AG20443 (cell line): Measurements from ENCODE around the gene SETD6.
"Not testable (repeated sequence)": the region's sequence is repeated elsewhere in the genome, so short reads cannot be mapped to it uniquely, and the experiment has no call there.

ENCODE experiments used
- DNase-seq: peaks from one replicate; pipeline ENCODE4 v3.0.0; 2012; ENCODE audit warnings: low spot score, mixed read lengths

SETD6 gene, protein sequence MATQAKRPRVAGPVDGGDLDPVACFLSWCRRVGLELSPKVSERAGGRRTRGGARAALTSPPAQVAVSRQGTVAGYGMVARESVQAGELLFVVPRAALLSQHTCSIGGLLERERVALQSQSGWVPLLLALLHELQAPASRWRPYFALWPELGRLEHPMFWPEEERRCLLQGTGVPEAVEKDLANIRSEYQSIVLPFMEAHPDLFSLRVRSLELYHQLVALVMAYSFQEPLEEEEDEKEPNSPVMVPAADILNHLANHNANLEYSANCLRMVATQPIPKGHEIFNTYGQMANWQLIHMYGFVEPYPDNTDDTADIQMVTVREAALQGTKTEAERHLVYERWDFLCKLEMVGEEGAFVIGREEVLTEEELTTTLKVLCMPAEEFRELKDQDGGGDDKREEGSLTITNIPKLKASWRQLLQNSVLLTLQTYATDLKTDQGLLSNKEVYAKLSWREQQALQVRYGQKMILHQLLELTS

DNA sequence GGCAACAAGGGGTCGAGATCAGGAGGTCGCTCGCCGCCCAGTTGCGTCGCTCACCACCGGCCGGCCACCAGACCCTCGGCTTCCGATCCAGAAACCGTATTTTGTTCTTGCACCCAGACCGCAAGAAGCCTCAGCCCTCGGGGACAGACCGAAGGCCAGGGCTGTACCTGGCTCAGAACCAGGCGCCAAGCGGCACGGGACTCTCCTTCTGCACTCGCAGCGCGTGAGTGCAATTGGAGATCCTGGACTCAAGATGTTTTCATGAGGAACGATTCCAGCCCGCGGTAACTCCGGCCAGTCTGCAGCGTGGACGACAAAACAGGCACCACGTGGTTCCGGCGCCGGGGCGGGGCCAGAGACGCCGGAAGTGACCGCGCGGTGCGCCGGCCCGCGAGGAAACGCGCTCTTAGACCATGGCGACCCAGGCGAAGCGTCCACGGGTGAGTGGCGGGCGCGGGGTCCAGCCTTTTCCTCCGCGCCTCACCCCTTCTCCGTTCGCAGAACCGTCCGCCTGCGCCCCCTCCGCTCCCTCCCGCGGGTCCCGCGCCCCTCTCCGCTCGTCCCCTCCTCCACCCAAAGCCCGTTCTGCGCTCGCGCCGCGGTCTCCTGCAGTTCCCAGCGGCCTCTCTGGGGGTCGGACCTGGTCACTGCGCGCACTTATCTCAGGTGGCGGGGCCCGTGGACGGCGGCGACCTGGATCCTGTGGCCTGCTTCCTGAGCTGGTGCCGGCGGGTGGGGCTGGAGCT, at the start of gene SETD6:
Gene SETD6 (plus strand): TSS at position 393 of the 746 bp plus-strand sequence. CDS start 21 bp downstream, at position 414.
- peak; percentile 96 for DNase-seq

DNA sequence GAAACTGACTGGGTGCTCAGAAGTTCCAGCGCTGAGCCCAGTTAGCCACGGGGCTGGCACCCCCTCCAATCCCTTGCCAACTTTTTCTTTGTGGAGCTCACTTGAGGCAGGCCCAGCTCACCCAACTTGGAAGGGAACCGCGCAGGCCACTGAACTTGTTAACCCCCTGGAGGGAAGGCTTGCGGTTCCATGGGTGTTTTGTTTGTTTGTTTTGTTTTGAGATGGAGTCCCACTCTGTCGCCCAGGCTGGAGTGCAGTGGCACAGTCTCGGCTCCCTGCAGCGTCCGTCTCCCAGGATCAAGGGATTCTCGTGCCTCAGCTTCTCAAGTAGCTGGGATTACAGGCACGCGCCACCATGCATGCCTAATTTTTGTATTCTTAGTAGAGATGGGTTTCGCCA, 49.5 kb upstream of the SETD6 start:
- DNase-seq = no peak

DNA sequence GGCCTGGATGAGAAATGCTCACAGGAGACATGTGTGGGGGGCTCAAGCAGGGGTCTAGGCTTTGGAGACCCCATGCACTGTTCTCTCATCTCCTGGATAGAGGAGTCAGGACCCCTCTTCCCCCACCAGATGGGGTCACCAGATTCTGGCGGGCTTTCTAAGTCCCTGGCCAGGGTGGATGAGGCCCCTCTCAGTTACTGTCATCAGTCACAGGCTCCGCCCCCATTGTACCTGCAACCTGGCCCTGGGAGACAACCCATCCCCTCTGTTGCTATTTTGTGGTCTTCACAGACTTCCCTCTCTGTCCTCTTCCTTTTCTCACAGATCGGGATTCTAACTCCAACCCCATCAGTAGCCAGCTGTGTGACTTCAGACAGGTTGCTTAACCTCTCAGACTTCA, 48.9 kb upstream of the SETD6 start:
- no peak for DNase-seq

DNA sequence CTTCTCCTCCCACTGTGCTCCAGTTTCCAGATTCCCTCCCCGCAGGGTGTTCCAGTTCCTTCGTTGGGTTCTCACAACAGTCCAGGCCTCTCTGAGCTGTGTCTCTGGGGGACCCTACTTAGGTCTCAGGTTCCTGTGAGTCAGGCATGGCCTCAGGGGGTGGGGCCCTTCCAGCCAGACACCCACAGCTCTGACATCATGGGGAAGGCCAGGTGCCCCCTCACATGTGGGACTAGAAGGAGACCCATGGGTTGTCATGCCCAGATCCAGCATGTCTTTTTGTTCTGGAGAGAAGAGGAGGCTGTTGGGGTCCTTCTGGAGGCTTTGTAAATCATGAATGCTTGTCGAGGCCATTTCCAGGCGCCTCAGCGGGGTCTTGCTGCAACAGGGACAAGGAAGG, 47.4 kb upstream of the SETD6 start:
- no peak for DNase-seq

DNA sequence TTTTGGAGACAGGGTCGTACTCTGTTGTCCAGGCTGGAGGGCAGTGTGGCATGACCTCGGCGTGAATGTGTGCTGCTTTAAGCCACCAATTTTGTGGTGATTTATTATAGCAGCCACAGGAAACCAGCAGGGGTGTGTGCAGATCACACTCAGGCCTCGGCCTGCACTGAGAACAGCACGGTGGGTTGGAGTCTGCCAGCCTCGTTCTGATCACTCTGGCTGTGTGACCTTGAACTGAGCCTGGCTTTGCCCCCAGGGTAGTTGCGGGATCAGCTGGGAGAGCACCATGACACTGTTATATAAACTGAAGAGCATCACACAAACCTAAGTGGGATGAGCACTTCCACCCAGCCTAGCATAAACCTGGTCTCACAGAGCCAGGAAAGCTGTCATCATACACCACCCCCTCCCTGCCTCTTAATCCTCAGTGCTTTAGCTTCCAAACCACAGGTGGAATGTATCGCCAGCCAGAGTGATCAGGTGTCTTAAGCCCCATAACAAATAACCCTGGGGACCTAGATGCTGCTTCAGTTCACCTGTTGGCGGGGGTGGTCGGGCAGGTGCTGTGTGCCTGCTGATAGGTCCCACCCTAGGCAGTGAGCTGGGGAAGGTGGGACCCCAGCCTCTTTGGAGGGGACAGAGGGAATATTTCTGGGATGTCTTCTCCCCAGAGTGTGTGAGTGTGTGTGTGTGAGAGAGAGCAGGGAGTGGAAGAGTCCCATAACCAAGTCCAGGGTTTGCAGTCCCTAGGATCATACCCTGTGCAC, 43.9 kb upstream of the SETD6 start:
- no peak for DNase-seq

DNA sequence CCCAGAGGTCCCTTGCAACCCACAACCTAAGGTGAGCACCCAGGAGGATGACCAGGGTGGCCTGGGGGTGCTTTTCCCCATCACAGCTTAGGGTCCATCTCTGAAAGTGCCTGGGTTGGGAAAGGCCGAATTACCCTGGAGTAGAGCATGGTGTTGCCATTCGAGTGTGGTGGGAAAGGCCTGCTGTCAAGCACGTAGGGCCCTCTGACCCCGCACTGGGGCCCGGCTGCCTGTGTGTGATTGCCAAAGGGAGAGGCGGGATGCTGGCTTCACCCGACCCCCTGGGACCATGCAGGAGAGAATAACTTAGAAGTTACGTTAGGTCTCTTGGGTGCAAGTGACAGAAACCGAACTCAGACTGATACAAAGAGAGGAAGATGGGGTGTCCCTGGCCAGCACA, 43.1 kb upstream of the SETD6 start:
- DNase-seq = no peak

DNA sequence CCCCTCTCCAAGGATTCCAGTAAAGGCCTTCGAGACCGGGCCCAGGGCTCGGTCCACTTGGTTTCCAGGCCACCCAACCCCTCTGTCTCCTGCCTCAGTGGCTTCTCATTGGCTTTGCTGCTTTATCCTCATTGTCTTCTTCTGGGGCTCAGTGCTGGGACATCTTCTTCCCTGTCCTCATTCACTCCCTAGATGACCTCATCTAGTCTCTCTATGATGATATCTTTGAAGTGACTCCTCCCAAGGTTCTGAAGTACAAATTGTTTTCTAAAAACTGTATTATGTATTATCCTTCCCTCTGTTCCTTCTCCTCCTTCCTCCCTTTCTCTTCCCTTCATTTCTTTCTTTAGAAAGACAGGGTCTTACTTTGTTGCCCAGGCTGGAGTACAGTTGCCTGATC, 42.5 kb upstream of the SETD6 start:
- DNase-seq = no peak

DNA sequence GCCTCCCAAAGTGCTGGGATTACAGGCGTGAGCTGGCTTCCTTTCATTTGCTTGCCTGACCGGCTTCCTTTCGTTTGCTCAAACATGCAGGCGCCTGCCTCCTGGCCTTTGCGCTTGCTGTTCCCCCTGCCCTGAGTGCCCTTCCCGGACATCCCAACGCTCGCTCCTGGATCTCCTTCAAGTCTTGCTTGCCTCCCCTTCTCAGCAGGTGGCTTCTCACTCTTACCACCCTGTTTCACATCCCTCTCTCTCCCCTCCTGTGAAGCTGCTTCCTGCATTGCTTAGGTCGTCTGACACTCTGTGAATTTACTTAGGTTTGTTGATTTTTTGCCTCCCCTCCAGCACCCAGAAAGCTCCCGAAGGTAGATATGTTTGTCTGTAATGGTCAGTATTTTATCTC, 41.0 kb upstream of the SETD6 start:
- DNase-seq = no peak

DNA sequence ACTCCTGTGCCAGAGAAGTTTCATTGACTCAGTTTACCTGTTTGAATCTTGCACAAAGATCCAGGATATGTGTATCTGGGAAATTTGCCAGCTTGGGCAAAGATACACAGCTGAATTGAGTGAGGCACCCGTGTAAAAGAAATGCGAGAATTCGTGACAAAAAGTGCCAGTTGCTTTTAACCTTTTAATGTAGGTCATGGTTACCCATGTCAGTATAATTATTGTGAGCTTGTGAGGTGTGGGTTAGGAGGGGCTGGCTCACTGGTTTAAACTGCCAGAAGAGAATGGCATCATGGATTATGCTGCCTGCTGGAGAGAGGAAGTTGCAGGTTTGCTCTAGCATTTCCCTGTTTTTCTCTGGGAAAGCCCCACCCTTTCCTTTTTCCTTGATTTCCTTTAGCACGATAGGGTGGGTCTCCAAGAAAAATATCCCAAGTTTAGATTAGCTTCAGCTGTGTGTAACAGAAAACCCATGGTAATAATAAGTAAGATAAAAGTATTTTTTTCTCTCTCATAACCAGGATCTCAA, 40.2 kb upstream of the SETD6 start:
- DNase-seq = no peak

DNA sequence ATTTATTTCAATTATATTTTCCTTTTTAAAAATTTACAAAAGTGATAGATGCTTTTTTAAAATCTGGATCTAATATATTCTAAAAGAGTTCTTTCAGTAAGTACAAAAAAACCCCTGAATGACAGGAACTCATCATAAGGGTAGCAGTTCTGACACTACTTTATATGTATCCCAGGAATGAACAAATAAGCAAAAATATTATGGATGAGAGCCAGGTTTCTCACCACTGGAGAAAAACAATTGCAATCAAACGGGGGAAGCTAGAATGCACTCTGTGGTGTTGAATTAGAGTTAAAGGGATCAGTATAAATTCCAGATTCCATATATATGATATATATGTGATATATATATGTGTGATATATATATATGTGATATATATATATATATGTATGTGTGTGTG, 38.5 kb upstream of the SETD6 start:
- DNase-seq = no peak

DNA sequence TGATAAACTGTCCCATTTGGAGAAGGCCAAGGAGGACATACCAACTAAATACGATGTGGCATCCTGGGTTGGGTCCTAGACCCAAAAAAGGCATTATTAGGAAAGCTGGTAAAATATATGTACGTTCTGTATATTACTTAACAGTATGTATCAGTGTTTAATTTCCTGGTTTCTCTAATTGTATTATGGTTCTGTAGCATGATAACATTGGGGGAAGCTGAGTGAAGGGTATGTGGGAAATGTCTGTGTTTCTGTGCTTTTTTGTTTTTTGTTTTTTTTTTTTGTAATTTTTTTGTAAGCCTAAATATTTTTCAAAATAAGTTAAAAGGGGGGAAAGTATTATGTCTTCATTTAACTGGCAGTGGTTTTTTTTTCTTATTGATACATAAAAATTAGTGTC, 36.9 kb upstream of the SETD6 start:
- no peak for DNase-seq

DNA sequence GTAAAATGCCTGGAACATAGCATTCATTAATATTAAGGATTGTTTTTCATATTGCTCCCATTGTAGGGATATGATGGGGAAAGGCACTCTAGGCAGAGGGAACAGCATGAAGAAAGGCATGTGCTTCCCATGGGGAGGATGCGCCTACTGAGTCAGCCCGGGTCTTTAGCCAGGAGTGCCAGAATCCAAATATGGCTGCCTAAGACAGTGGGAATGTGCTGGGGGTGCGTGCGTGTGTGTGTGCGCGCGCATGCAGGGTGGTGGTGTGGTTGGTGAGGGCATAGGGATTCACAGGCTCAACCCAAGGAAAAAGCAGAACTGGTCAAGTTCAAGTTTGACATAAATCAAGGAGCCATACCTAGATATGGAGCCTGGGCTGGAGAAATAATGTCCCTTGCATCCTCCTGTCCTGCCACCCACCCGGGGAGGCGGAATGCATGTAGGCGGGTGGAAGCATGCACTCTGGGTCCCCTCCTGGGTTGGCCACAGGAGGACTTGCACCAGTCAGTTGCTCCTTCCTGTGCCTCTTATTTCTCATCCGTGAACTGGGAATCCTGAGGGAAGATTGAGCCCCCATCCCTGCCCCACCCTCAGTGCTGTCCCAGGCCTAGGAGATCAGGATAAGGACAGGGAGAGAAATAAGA, 34.0 kb upstream of the SETD6 start:
- DNase-seq = no peak

DNA sequence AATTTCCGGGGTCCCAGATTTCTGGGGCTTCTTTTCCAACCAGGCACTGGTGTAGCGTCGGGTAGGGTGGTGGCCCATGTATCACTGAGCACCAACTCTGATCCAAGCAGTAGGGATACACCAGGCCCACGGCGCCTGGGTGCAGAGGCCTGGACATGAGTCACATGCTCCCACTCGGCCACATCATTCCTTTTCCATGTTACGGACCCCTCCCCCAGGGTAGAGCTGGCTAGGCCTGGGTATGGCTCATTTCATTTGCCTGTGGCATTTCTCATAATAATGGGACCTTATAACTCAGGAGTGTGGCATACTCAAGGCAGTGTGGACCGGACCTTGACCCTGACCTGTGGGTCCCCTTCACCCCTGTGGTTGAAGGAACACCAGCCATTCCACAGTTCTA, 33.4 kb upstream of the SETD6 start:
- no peak for DNase-seq

DNA sequence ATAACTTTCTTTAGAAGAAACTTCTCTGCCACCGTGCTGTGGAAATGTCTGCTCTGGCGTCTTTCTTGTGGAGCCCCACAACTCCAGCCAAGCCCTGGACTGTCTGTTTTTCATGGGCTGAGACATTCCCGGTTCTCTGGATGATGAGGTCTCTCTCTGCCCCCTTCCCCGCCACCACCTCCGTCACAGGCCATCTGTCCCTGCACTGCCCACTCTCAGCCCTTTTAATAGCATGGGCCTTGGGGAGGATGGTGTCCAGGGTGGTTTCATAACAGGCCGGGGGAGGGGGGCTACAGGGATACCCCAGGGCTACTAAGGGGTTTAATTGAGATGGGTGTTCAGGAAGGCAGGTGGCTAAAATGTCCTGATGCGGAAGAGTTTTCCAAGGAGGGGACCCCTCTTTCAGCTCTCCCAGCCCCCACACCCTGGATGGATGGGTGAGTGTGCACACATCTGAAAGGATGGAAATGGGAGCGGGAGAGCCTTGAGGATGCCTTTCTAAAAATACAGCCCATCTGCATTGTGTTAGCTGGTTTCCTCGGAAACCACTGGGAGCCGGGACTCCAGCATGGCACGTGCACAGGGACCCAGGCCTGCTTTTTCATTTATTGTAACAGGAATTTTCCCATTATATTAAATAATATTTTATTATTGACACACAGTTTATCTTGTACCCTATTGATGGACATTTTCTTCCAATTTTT, 30.0 kb upstream of the SETD6 start:
- no peak for DNase-seq

DNA sequence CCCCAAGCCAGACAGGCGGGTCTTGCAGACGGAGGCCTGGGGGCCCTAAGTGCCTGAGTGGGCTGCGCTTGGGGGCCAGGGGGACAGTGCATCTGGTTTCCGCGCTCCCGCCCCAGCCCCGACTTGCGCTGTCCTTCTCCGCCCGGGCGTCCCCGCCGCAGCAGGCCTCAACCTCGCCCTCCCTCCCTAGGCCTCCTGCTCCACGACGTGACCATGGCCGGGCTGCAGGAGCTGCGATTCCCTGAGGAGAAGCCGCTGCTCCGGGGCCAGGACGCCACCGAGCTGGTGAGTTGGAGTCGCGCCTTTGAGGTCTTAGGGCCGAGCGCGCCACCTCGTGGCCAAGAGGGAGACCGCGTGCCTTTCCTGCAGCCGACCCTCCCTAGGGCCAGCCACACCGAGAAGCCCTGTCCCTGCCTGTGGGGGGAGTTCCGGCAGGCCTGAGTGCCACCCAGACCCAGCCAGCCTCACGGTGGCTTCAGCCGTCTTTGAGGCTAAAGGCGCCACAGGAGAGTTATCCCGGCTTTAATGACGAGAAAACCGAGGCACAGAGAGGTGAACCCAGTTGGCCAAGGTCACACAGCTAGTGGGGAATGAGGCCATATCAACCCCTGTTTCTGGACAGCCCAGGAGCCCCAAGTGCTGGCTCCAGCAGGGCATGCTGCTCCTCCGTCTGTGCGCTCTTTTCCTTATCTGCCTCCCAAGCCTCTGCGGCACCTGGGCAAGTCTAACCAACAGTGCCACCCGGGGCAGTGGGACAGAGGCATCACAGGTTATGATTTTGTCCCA, 27.6 kb upstream of the SETD6 start:
- peak; percentile 93 for DNase-seq

DNA sequence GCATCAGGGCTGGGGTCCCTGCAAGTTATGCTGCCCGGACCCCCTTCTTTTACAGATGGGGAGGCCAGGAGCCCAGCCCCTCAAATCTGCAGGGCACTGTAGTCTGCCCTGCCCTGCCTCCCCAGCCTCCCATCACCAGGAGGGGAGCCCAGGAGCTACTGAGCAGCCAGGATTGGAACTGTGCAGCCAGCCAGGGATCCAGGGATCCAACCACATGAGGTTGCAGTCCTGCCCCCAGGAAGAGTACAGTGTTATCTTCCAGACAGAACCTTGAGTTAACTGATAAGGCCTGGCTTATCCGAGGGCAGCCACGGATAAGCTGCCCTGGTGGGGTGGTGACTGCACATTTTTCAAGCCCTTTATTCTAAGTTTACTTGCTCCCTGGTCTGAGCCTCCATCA, 26.8 kb upstream of the SETD6 start:
- no peak for DNase-seq

DNA sequence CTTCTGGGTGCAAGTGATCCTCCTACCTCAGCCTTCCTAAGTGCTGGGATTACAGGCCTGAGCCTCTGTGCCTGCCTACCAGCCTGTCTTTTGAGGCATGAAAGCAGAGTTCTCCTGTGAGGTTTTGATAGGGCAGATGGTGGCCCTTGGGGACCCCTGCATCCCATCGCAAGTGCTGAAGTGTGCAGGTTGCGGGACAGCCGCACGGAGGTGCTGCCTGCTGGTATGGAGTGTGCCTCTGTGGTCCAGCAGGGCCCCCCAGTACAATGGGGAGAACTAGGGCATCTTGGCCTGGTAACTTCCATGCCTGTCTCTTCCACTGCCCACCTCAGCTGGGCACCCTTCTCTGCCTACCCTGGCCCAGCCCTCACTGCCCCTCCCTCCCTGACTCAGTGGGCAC, 25.3 kb upstream of the SETD6 start:
- DNase-seq = no peak

DNA sequence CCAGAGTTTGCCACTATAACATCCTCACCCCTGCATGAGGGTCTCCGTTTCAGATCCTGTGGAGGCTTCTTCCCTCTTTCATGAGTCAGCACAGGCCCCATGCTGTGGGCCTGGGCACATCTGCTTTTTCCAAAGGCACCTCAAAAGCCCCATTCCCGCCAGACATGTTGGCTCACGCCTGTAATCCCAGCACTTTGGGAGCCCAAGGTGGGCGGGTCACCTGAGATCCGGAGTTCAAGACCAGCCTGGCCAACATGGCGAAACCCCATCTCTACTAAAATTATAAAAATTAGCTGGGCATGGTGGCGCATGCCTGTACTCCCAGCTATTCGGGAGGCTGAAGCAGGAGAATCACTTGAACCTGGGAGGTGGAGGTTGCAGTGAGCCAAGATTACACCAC, 24.8 kb upstream of the SETD6 start:
- not testable (repeated sequence) for DNase-seq

DNA sequence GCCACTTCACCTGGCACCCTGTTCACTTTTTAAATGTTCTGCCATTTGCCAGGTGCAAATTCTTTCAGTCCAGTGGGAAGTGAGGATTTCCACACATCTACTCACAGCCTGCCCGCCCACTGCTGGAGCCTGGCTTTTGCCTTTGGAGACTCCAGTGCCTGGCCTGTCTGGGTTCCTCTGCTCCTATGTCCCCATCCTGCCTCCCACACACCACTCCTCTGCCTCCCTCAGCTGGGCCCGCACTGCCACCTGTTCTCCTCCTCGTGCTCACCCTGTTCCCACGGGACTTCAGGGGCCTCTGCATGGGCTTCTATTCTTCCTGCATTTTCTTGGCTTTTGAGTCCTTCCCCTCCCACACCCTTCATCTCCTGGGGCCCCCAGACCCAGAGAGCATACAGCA, 23.3 kb upstream of the SETD6 start:
- no peak for DNase-seq

DNA sequence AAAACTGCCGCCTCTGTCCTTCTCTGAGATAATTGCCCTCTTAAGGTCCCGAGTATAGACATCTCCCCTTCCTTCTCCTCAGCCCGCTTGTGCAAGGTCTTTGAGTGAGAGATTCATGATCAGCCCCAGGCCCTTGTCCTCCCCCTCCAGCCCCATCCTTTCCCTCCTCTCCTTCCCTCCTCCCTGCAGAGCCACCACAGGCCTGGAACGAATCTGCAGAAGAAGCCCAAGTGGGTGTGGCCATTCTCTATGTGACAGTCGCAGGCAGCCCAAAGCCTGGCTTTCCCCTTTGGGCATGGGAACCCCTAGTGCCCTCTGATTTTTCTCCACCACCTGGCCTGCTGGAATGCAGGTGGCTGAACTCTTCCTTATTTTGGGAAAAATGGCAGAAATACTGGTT, 22.6 kb upstream of the SETD6 start:
- DNase-seq = no peak
